WTC11 (cell line): ENCODE data around the gene RAB15. TPM values are rescaled to one million over a fixed set of nuclear protein-coding genes. Genes with fewer than 3 reads are reported as not detected.

Experiments used
- ATAC-seq: fragments of 200-7000 bp; cut with Tn5 transposase; 2 replicates; pipeline ENCODE4 v1.10.0; 2021; ENCODE audit warnings: mild to moderate bottlenecking, moderate library complexity
- CTCF ChIA-PET: fragments of 300-600 bp; sonication (Branson Sonifier 250); formaldehyde crosslinking; loops from one replicate; lab custom pipeline; 2021; ENCODE audit warnings: antibody characterized with exemption; lab: Charles Lee
- POLR2A ChIA-PET: fragments of 350-600 bp; sonication (Branson Sonifier 250); formaldehyde crosslinking; loops from one replicate; lab custom pipeline; 2021; ENCODE audit warnings: antibody characterized with exemption; lab: Charles Lee
- DNase-seq: peaks from one replicate; pipeline ENCODE4 v3.0.0; 2021; ENCODE audit warnings: low spot score
- H3K27ac Mint-ChIP-seq: 2 replicates; pipeline ENCODE4 v1.8.0; 2021; ENCODE audit warnings: mixed read lengths
- H3K27me3 Mint-ChIP-seq: 2 replicates; pipeline ENCODE4 v1.8.0; 2021; ENCODE audit warnings: low read depth, mild to moderate bottlenecking, moderate library complexity, mixed read lengths
- H3K36me3 Mint-ChIP-seq: 2 replicates; pipeline ENCODE4 v1.8.0; 2021; ENCODE audit warnings: mixed read lengths
- H3K4me1 Mint-ChIP-seq: 2 replicates; pipeline ENCODE4 v1.8.0; 2022; ENCODE audit warnings: mixed read lengths
- H3K4me3 Mint-ChIP-seq: 2 replicates; pipeline ENCODE4 v1.8.0; 2021; ENCODE audit warnings: mild to moderate bottlenecking, moderate library complexity, mixed read lengths
- H3K9me3 Mint-ChIP-seq: 2 replicates; pipeline ENCODE4 v1.8.0; 2021; ENCODE audit warnings: mixed read lengths
- CBFB ChIP-seq: sonication (generic); formaldehyde crosslinking; IDR thresholded peaks from 2 replicates; pipeline ENCODE4 v1.8.1; 2022; ENCODE audit warnings: mild to moderate bottlenecking, low read depth, missing genetic modification reagents
- FOXJ3 ChIP-seq: sonication (generic); formaldehyde crosslinking; IDR thresholded peaks from 2 replicates; pipeline ENCODE4 v1.9.0; 2021; ENCODE audit warnings: missing genetic modification reagents, mild to moderate bottlenecking, borderline replicate concordance
- FOXP1 ChIP-seq: sonication (generic); formaldehyde crosslinking; IDR thresholded peaks from 2 replicates; pipeline ENCODE4 v1.8.0; 2022; ENCODE audit warnings: missing genetic modification reagents, mild to moderate bottlenecking, moderate library complexity, borderline replicate concordance
- GRHL2 ChIP-seq: fragments of 250-450 bp; sonication (Bioruptor Pico); IDR thresholded peaks from 2 replicates; pipeline ENCODE4 v1.8.0; 2022; ENCODE audit warnings: mild to moderate bottlenecking, moderate library complexity; ENCODE audit not compliant: insufficient replicate concordance, severe bottlenecking
- NR3C1 ChIP-seq: sonication (generic); formaldehyde crosslinking; conservative IDR thresholded peaks from 2 replicates; pipeline ENCODE4 v1.8.1; 2023; ENCODE audit warnings: low read depth, mild to moderate bottlenecking, missing genetic modification reagents
- OVOL2 ChIP-seq: fragments of 250-450 bp; sonication (Bioruptor Pico); IDR thresholded peaks from 2 replicates; pipeline ENCODE4 v1.9.0; 2021; ENCODE audit warnings: mild to moderate bottlenecking, borderline replicate concordance
- RORB ChIP-seq: fragments of 250-450 bp; sonication (Bioruptor Pico); IDR thresholded peaks from 2 replicates; pipeline ENCODE4 v1.9.0; 2021; ENCODE audit warnings: mild to moderate bottlenecking
- SMAD3 ChIP-seq: sonication (generic); formaldehyde crosslinking; IDR thresholded peaks from 2 replicates; pipeline ENCODE4 v1.8.0; 2022; ENCODE audit warnings: missing genetic modification reagents, mild to moderate bottlenecking, borderline replicate concordance
- SP1 ChIP-seq: sonication (generic); formaldehyde crosslinking; conservative IDR thresholded peaks from 2 replicates; pipeline ENCODE4 v1.8.1; 2022; ENCODE audit warnings: missing genetic modification reagents
- TCF7 ChIP-seq: sonication (generic); formaldehyde crosslinking; IDR thresholded peaks from 2 replicates; pipeline ENCODE4 v1.8.0; 2022; ENCODE audit warnings: mild to moderate bottlenecking, low read depth, missing genetic modification reagents, moderate library complexity
- TEAD1 ChIP-seq: sonication (generic); formaldehyde crosslinking; IDR thresholded peaks from 2 replicates; pipeline ENCODE4 v1.8.0; 2022; ENCODE audit warnings: mild to moderate bottlenecking, missing genetic modification reagents
- TP53 ChIP-seq: sonication (generic); formaldehyde crosslinking; IDR thresholded peaks from 2 replicates; pipeline ENCODE4 v1.8.1; 2023; ENCODE audit warnings: mild to moderate bottlenecking, missing genetic modification reagents
- ZNF219 ChIP-seq: sonication (generic); formaldehyde crosslinking; IDR thresholded peaks from 2 replicates; pipeline ENCODE4 v1.8.0; 2023; ENCODE audit warnings: missing genetic modification reagents, mild to moderate bottlenecking, borderline replicate concordance
- ZNF232 ChIP-seq: sonication (generic); formaldehyde crosslinking; IDR thresholded peaks from 2 replicates; pipeline ENCODE4 v1.8.0; 2022; ENCODE audit warnings: mild to moderate bottlenecking, missing genetic modification reagents
- ZNF396 ChIP-seq: fragments of 250-450 bp; sonication (Bioruptor Pico); IDR thresholded peaks from 2 replicates; pipeline ENCODE4 v1.8.0; 2021; ENCODE audit warnings: mild to moderate bottlenecking, moderate library complexity, borderline replicate concordance
- total RNA-seq: library from RNA; stranded (reverse); gene quantifications from 3 replicates; pipeline ENCODE4 v1.2.3, GENCODE V29; 2021
- TF ChIP-seq, protein P1 (sequence below): fragments of 250-450 bp; sonication (Bioruptor Pico); IDR thresholded peaks from 2 replicates; pipeline ENCODE4 v1.9.0; 2021; ENCODE audit warnings: mild to moderate bottlenecking
- TF ChIP-seq, protein P2 (sequence below): sonication (generic); formaldehyde crosslinking; IDR thresholded peaks from 2 replicates; pipeline ENCODE4 v1.8.1; 2023; ENCODE audit warnings: mild to moderate bottlenecking, moderate library complexity, missing genetic modification reagents
- TF ChIP-seq, protein P3 (sequence below): sonication (generic); formaldehyde crosslinking; IDR thresholded peaks from 2 replicates; pipeline ENCODE4 v1.8.1; 2023; ENCODE audit warnings: mild to moderate bottlenecking, missing genetic modification reagents, borderline replicate concordance
- TF ChIP-seq, protein P4 (sequence below): sonication (generic); formaldehyde crosslinking; IDR thresholded peaks from 2 replicates; pipeline ENCODE4 v1.8.1; 2023; ENCODE audit warnings: mild to moderate bottlenecking, missing genetic modification reagents
- TF ChIP-seq, protein P5 (sequence below): sonication (generic); formaldehyde crosslinking; conservative IDR thresholded peaks from 2 replicates; pipeline ENCODE4 v1.8.1; 2022; ENCODE audit warnings: mild to moderate bottlenecking, missing genetic modification reagents
- TF ChIP-seq, protein P6 (sequence below): sonication (generic); formaldehyde crosslinking; IDR thresholded peaks from 2 replicates; pipeline ENCODE4 v1.8.1; 2022; ENCODE audit warnings: missing genetic modification reagents, borderline replicate concordance

Gene RAB15
- total RNA-seq, 1 experiment from 2014 or later, result 49.1 TPM

DNA sequence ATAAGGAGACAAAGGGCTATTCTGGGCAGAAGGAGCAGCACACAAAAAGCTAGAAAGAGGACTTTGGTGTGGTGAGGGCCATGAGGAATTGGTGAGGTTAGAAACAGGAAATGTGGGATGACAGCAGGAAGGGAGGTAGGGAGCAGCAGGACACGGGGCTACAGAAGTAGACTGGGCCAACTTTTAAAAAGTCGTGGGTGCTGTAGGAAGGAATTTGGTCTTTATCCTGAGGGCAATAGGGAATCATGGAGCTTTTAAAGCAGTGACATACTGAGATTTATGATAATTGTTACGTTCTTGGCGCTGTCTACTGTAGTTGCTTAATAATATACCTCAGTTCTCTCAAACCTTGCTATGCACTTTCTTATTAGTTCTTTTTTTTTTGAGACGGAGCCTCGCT is 66.1 kb downstream of the RAB15 start:
- ATAC-seq (no peak), DNase-seq (no peak)
- ChIA-PET POLR2A (no interaction called here), CTCF (interaction anchor here (0.7 to 1.2 kb wide), 2 partner anchors 14 to 269 kb away, joined by 3 read pairs; no protein-coding TSS in a partner anchor)
- Mint-ChIP-seq H3K9me3 (no peaks in the 10 kb centered on the region), H3K27me3 (peaks cover 4% of the 10 kb centered on the region), H3K4me3 (no peak overlapping the region), H3K27ac (no peak overlapping the region), H3K4me1 (no peaks in the 10 kb centered on the region), H3K36me3 (no peaks in the 10 kb centered on the region)
- TF ChIP-seq SMAD3 (CRISPR knock-in tag) (no peak), ZNF219 (CRISPR knock-in tag) (no peak), TEAD1 (no peak), SP1 (CRISPR knock-in tag) (no peak), GRHL2 (no peak), CBFB (CRISPR knock-in tag) (no peak), ZNF232 (no peak), TP53 (CRISPR knock-in tag) (no peak), FOXP1 (CRISPR knock-in tag) (no peak), ZNF396 (CRISPR knock-in tag) (no peak), OVOL2 (no peak), RORB (CRISPR knock-in tag) (no peak), TCF7 (CRISPR knock-in tag) (no peak)
- TF ChIP-seq, protein P1, sequence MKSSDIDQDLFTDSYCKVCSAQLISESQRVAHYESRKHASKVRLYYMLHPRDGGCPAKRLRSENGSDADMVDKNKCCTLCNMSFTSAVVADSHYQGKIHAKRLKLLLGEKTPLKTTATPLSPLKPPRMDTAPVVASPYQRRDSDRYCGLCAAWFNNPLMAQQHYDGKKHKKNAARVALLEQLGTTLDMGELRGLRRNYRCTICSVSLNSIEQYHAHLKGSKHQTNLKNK (CRISPR knock-in tag), result no peak
- TF ChIP-seq, protein P2, sequence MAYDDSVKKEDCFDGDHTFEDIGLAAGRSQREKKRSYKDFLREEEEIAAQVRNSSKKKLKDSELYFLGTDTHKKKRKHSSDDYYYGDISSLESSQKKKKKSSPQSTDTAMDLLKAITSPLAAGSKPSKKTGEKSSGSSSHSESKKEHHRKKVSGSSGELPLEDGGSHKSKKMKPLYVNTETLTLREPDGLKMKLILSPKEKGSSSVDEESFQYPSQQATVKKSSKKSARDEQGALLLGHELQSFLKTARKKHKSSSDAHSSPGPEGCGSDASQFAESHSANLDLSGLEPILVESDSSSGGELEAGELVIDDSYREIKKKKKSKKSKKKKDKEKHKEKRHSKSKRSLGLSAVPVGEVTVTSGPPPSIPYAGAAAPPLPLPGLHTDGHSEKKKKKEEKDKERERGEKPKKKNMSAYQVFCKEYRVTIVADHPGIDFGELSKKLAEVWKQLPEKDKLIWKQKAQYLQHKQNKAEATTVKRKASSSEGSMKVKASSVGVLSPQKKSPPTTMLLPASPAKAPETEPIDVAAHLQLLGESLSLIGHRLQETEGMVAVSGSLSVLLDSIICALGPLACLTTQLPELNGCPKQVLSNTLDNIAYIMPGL, result no peak
- TF ChIP-seq, protein P3, sequence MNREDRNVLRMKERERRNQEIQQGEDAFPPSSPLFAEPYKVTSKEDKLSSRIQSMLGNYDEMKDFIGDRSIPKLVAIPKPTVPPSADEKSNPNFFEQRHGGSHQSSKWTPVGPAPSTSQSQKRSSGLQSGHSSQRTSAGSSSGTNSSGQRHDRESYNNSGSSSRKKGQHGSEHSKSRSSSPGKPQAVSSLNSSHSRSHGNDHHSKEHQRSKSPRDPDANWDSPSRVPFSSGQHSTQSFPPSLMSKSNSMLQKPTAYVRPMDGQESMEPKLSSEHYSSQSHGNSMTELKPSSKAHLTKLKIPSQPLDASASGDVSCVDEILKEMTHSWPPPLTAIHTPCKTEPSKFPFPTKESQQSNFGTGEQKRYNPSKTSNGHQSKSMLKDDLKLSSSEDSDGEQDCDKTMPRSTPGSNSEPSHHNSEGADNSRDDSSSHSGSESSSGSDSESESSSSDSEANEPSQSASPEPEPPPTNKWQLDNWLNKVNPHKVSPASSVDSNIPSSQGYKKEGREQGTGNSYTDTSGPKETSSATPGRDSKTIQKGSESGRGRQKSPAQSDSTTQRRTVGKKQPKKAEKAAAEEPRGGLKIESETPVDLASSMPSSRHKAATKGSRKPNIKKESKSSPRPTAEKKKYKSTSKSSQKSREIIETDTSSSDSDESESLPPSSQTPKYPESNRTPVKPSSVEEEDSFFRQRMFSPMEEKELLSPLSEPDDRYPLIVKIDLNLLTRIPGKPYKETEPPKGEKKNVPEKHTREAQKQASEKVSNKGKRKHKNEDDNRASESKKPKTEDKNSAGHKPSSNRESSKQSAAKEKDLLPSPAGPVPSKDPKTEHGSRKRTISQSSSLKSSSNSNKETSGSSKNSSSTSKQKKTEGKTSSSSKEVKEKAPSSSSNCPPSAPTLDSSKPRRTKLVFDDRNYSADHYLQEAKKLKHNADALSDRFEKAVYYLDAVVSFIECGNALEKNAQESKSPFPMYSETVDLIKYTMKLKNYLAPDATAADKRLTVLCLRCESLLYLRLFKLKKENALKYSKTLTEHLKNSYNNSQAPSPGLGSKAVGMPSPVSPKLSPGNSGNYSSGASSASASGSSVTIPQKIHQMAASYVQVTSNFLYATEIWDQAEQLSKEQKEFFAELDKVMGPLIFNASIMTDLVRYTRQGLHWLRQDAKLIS, result no peak

DNA sequence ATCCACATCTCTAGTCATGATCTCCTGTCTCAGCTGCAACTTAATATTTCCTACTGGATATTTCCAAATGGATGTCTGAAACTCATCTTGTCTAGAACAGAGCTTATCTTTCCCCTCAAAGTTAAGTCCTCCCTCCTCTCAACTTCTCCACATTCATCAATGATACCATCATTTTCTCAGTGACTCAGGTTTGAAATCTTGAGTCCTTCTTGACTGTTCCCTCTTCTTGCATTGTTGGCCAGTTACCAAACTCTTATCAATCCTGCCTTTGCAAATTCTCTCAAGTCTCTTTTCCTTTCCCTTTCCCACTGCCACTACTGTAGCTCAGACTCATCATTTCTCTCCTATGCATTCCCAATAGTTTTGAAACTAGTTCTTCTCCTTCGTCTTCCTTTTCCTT is 72.2 kb downstream of the RAB15 start:
- TF ChIP-seq RORB (CRISPR knock-in tag) (no peak), FOXJ3 (no peak), NR3C1 (CRISPR knock-in tag) (no peak), TEAD1 (no peak)
- TF ChIP-seq, protein P4, sequence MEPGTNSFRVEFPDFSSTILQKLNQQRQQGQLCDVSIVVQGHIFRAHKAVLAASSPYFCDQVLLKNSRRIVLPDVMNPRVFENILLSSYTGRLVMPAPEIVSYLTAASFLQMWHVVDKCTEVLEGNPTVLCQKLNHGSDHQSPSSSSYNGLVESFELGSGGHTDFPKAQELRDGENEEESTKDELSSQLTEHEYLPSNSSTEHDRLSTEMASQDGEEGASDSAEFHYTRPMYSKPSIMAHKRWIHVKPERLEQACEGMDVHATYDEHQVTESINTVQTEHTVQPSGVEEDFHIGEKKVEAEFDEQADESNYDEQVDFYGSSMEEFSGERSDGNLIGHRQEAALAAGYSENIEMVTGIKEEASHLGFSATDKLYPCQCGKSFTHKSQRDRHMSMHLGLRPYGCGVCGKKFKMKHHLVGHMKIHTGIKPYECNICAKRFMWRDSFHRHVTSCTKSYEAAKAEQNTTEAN (CRISPR knock-in tag), result no peak
- TF ChIP-seq, protein P5, sequence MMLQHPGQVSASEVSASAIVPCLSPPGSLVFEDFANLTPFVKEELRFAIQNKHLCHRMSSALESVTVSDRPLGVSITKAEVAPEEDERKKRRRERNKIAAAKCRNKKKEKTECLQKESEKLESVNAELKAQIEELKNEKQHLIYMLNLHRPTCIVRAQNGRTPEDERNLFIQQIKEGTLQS (CRISPR knock-in tag), result no peak
- TF ChIP-seq, protein P6, sequence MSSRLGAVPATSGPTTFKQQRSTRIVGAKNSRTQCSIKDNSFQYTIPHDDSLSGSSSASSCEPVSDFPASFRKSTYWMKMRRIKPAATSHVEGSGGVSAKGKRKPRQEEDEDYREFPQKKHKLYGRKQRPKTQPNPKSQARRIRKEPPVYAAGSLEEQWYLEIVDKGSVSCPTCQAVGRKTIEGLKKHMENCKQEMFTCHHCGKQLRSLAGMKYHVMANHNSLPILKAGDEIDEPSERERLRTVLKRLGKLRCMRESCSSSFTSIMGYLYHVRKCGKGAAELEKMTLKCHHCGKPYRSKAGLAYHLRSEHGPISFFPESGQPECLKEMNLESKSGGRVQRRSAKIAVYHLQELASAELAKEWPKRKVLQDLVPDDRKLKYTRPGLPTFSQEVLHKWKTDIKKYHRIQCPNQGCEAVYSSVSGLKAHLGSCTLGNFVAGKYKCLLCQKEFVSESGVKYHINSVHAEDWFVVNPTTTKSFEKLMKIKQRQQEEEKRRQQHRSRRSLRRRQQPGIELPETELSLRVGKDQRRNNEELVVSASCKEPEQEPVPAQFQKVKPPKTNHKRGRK, result no peak
- Mint-ChIP-seq H3K27me3 (peaks cover 10% of the 10 kb centered on the region), H3K27ac (no peak overlapping the region), H3K4me1 (no peaks in the 10 kb centered on the region), H3K9me3 (peaks cover 3% of the 10 kb centered on the region; the same call in 1 of the 2 replicates), H3K4me3 (no peak overlapping the region), H3K36me3 (peaks cover 2% of the 10 kb centered on the region; the same call in 1 of the 2 replicates)
- DNase-seq (no peak), ATAC-seq (no peak)
- POLR2A ChIA-PET, result no interaction called here
- CTCF ChIA-PET, result interaction anchor here (0.7 to 2.1 kb wide), 3 partner anchors 11 to 346 kb away, joined by 4 to 9 read pairs (median 8); no protein-coding TSS in a partner anchor
